ENCODE measurements around the gene CAPG.

CAPG gene

GRCh38 chr2:85396531-85397470, 13.4 kb downstream of the CAPG start:
- no peak overlapping the region for H3K4me3 ChIP-seq (ENCODE audit: low read depth, low read length)
- CTCF ChIA-PET: no interaction called here
- no peaks in the 10 kb centered on the region for H3K9me3 ChIP-seq (ENCODE audit: control insufficient read depth, insufficient read depth, low read depth, low read length)
- POLR2A ChIA-PET: no interaction called here
- no peaks in the 10 kb centered on the region for H3K4me1 ChIP-seq (ENCODE audit: control insufficient read depth, insufficient read depth, low read length)
- TF ChIP-seq ZSCAN5A (tag by site-specific recombination; IDR thresholded peaks at IDR 0.05) (no peak), ZNF664 (tag by site-specific recombination; IDR thresholded peaks at IDR 0.05) (no peak), IKZF3 (tag by site-specific recombination; IDR thresholded peaks at IDR 0.05) (no peak), ZNF514 (tag by site-specific recombination; IDR thresholded peaks at IDR 0.05) (no peak), ZNF837 (tag by site-specific recombination; IDR thresholded peaks at IDR 0.05) (no peak), ZNF221 (tag by site-specific recombination; IDR thresholded peaks at IDR 0.05; ENCODE audit: borderline replicate concordance) (no peak), ZNF423 (tag by site-specific recombination; IDR thresholded peaks at IDR 0.05) (no peak)
- H3K27ac ChIP-seq (ENCODE audit: extremely low read depth, low read depth, low read length): no peak overlapping the region
- H3K36me3 ChIP-seq (ENCODE audit: control insufficient read depth in 2 of 2, insufficient read depth in 1 of 2, low read length in 2 of 2): peaks cover 0 to under 1% of the 10 kb centered on the region in 2 experiments; a peak in 1 of 3 replicates

DNA sequence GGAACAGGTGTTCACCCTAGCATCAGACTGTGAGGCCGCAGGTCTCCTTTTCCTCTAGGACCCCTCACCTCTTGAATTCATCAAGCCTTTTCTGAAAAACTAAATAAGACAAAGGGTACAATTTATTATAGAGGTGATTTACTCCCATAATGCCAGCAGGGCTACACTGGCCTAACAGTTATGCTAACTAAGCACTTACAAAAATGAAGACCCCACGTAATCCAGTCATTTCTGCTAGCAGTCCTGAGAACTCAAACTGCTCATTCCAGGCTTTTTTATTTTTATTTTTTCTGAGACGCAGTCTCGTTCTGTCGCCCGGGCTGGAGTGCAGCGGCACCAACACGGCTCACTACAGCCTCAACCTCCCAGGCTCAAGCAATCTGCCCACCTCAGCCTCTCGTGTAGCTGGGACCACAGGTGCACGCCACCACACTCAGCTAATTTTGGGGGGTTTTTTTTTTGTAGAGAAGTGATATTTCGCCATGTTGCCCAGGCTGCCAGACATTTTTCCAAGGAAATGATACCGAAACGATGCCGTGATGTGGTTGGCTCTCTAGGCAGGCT, 14.2 kb downstream of the CAPG start:
- ChIA-PET POLR2A (no interaction called here), CTCF (no interaction called here)
- H3K4me1 ChIP-seq (ENCODE audit: control insufficient read depth, insufficient read depth, low read length): no peaks in the 10 kb centered on the region
- H3K36me3 ChIP-seq (ENCODE audit: control insufficient read depth in 2 of 2, insufficient read depth in 1 of 2, low read length in 2 of 2): peaks cover 0 to 6% of the 10 kb centered on the region in 2 experiments; a peak in 1 of 3 replicates
- H3K27ac ChIP-seq (ENCODE audit: extremely low read depth, low read depth, low read length): no peak overlapping the region
- no peak overlapping the region for H3K4me3 ChIP-seq (ENCODE audit: low read depth, low read length)
- TF ChIP-seq ZNF664 (tag by site-specific recombination; IDR thresholded peaks at IDR 0.05): no peak
- no peak for TF ChIP-seq ZNF747 (tag by site-specific recombination; IDR thresholded peaks at IDR 0.05)
- TF ChIP-seq ZBTB48 (tag by site-specific recombination; IDR thresholded peaks at IDR 0.05): no peak
- TF ChIP-seq ZSCAN5A (tag by site-specific recombination; IDR thresholded peaks at IDR 0.05): no peak
- TF ChIP-seq ZBTB44 (tag by site-specific recombination; IDR thresholded peaks at IDR 0.05): no peak
- no peak for TF ChIP-seq OSR2 (tag by site-specific recombination; IDR thresholded peaks at IDR 0.05)
- TF ChIP-seq ZNF521 (tag by site-specific recombination; IDR thresholded peaks at IDR 0.05): no peak
- H3K9me3 ChIP-seq (ENCODE audit: control insufficient read depth, insufficient read depth, low read depth, low read length): no peaks in the 10 kb centered on the region

- peaks cover 0 to 14% of the 10 kb centered on the region in 2 experiments; a peak in 1 of 3 replicates for H3K36me3 ChIP-seq (ENCODE audit: control insufficient read depth in 2 of 2, insufficient read depth in 1 of 2, low read length in 2 of 2)
Measured at GRCh38 chr2:85394976-85395375, 15.2 kb downstream of the CAPG start.

More at GRCh38 chr2:85394976-85395375, 15.2 kb downstream of the CAPG start:
- H3K4me3 ChIP-seq (ENCODE audit: low read depth, low read length): no peak overlapping the region
- peak; percentile 45 for TF ChIP-seq ZFHX2 (tag by site-specific recombination; conservative IDR thresholded peaks at IDR 0.05)
- TF ChIP-seq ZNF398 (tag by site-specific recombination; IDR thresholded peaks at IDR 0.05): no peak
- peak; percentile 35; the same call in 1 of the 2 replicates for TF ChIP-seq EGR2 (tag by site-specific recombination; IDR thresholded peaks at IDR 0.05; ENCODE audit: low read depth)
- no peak overlapping the region for H3K27ac ChIP-seq (ENCODE audit: extremely low read depth, low read depth, low read length)
- H3K4me1 ChIP-seq (ENCODE audit: control insufficient read depth, insufficient read depth, low read length): no peaks in the 10 kb centered on the region
- POLR2A ChIA-PET: interaction anchor here (1.4 kb wide), 2 partner anchors 144 to 155 kb away, joined by 3 to 4 read pairs; partner anchors contain the start of gene MAT2A
- no peaks in the 10 kb centered on the region for H3K9me3 ChIP-seq (ENCODE audit: control insufficient read depth, insufficient read depth, low read depth, low read length)
- CTCF ChIA-PET: interaction anchor here (2.5 kb wide), 1 partner anchor 156 kb away, joined by 11 read pairs; no protein-coding TSS in a partner anchor

All from HEK293 (cell line).